Stimulated activated memory B cell treated with anti-CD40 and anti-IgM and Interleukin-4, amounts not matched to agents 10 μg/mL and 1 μg/mL and 100 μg/mL, for 72 hours (primary cell): ENCODE results near the gene LRCH1.

ENCODE experiments used
- ATAC-seq: fragments of 150-1000 bp; cut with Tn5 transposase; 2 replicates; pipeline ENCODE4 v1.10.0; 2021
- H3K27ac Mint-ChIP-seq: one replicate; pipeline ENCODE4 v1.8.0; 2022; ENCODE audit warnings: mild to moderate bottlenecking, mixed read lengths
- H3K27me3 Mint-ChIP-seq: one replicate; pipeline ENCODE4 v1.8.0; 2022; ENCODE audit warnings: mixed read lengths
- H3K36me3 Mint-ChIP-seq: one replicate; pipeline ENCODE4 v1.8.0; 2022; ENCODE audit warnings: mixed read lengths
- H3K4me1 Mint-ChIP-seq: one replicate; pipeline ENCODE4 v1.8.0; 2022; ENCODE audit warnings: mixed read lengths
- H3K4me3 Mint-ChIP-seq: one replicate; pipeline ENCODE4 v1.8.0; 2022; ENCODE audit warnings: mild to moderate bottlenecking, moderate library complexity, mixed read lengths
- H3K9me3 Mint-ChIP-seq: one replicate; pipeline ENCODE4 v1.8.0; 2022; ENCODE audit warnings: mixed read lengths

The LRCH1 gene

GRCh38 chr13:46567671-46568070 lies 14.7 kb downstream of the LRCH1 start:
- H3K36me3 Mint-ChIP-seq = no peaks in the 10 kb centered on the region
- no peaks in the 10 kb centered on the region for H3K27me3 Mint-ChIP-seq
- H3K4me3 Mint-ChIP-seq = no peak overlapping the region
- no peak for ATAC-seq
- H3K27ac Mint-ChIP-seq = no peak overlapping the region
- H3K9me3 Mint-ChIP-seq = no peaks in the 10 kb centered on the region
- H3K4me1 Mint-ChIP-seq = peaks cover 73% of the 10 kb centered on the region

DNA sequence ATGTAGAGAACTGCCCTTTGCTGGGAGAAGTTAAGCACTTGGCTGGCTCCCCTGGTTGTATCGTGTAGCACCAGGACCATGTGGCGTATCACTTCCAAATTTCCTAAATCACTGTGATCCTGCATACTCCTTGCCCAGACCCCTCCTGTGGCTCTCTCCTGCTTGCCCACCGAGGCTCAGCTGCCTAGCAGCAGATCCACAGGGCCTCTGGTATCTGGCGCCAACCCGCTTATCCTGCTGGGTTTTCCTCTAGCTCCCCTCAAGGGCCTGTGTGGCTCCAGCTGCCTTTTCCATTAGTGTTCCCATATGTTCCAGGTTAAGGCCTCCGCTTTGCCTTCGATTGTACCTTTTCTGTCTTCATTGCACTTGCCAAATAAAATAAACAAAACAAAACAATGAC lies 16.5 kb downstream of the LRCH1 start:
- no peaks in the 10 kb centered on the region for H3K27me3 Mint-ChIP-seq
- peak overlapping the region; percentile 22 for H3K27ac Mint-ChIP-seq
- no peaks in the 10 kb centered on the region for H3K9me3 Mint-ChIP-seq
- H3K36me3 Mint-ChIP-seq = peaks cover 7% of the 10 kb centered on the region
- no peak overlapping the region for H3K4me3 Mint-ChIP-seq
- no peak for ATAC-seq
- peaks cover 83% of the 10 kb centered on the region for H3K4me1 Mint-ChIP-seq

GRCh38 chr13:46570273-46570672 lies 17.3 kb downstream of the LRCH1 start:
- Mint-ChIP-seq H3K9me3 (no peaks in the 10 kb centered on the region), H3K27me3 (no peaks in the 10 kb centered on the region), H3K4me3 (no peak overlapping the region), H3K4me1 (peaks cover 83% of the 10 kb centered on the region), H3K27ac (no peak overlapping the region), H3K36me3 (peaks cover 7% of the 10 kb centered on the region)
- ATAC-seq = no peak

DNA sequence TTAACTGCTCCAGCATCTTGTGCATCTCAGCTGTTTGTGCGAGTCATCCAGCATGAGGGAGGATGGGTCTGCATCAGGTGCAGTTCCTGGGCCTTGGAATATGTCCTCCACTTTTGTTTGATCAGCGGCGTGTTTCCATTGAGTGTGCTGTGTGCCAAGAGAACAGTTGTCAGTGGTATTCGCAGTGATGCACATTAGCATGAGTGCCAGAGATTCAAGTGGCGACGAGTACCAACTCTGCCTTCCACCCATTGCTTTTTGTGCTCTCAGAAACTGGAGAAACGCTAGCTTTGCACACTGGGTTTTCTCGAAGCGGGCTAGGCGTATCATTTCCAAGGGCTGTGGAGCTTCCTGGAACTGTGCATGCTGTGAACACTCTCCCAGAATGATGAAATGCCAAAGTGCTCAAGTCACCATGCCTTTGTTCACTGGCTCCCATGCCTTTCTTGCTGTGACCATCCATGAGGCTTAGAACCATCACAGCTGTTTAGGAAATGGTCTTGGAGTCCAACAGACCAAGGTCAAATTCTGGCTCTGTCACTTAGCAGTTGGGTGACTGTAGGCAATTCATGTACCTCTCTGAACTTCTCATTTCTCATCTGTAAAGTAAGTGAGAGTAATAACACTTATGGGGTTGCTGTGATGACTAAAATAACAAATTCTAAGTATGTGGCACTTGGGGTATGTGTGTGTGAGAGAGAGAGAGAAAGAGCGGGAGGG lies 18.4 kb downstream of the LRCH1 start:
- no peak overlapping the region for H3K4me3 Mint-ChIP-seq
- H3K27ac Mint-ChIP-seq = peak overlapping the region; percentile 53
- peaks cover 82% of the 10 kb centered on the region for H3K4me1 Mint-ChIP-seq
- peak; percentile 51 for ATAC-seq
- H3K9me3 Mint-ChIP-seq = no peaks in the 10 kb centered on the region
- H3K36me3 Mint-ChIP-seq = peaks cover 12% of the 10 kb centered on the region
- H3K27me3 Mint-ChIP-seq = no peaks in the 10 kb centered on the region

GRCh38 chr13:46571909-46572595 lies 19.1 kb downstream of the LRCH1 start:
- ATAC-seq = no peak
- Mint-ChIP-seq H3K27ac (peak overlapping the region; percentile 53), H3K27me3 (no peaks in the 10 kb centered on the region), H3K36me3 (peaks cover 12% of the 10 kb centered on the region), H3K4me1 (peaks cover 83% of the 10 kb centered on the region), H3K9me3 (no peaks in the 10 kb centered on the region), H3K4me3 (no peak overlapping the region)

- Mint-ChIP-seq H3K27me3 (no peaks in the 10 kb centered on the region), H3K4me3 (no peak overlapping the region), H3K27ac (peak overlapping the region; percentile 53), H3K36me3 (peaks cover 12% of the 10 kb centered on the region), H3K9me3 (no peaks in the 10 kb centered on the region), H3K4me1 (peaks cover 83% of the 10 kb centered on the region)
- ATAC-seq = peak; percentile 74
Measured at GRCh38 chr13:46572752-46573431, 19.9 kb downstream of the LRCH1 start.

GRCh38 chr13:46575301-46575771 lies 22.4 kb downstream of the LRCH1 start:
- H3K4me1 Mint-ChIP-seq = peaks cover 93% of the 10 kb centered on the region
- ATAC-seq = no peak
- H3K4me3 Mint-ChIP-seq = peak overlapping the region; percentile 18
- H3K36me3 Mint-ChIP-seq = peaks cover 12% of the 10 kb centered on the region
- H3K27me3 Mint-ChIP-seq = no peaks in the 10 kb centered on the region
- H3K27ac Mint-ChIP-seq = peak overlapping the region; percentile 62
- H3K9me3 Mint-ChIP-seq = no peaks in the 10 kb centered on the region

GRCh38 chr13:46575818-46576221 lies 22.9 kb downstream of the LRCH1 start:
- no peaks in the 10 kb centered on the region for H3K9me3 Mint-ChIP-seq
- peaks cover 93% of the 10 kb centered on the region for H3K4me1 Mint-ChIP-seq
- H3K36me3 Mint-ChIP-seq = peaks cover 12% of the 10 kb centered on the region
- H3K27ac Mint-ChIP-seq = peak overlapping the region; percentile 62
- no peaks in the 10 kb centered on the region for H3K27me3 Mint-ChIP-seq
- H3K4me3 Mint-ChIP-seq = peak overlapping the region; percentile 18
- no peak for ATAC-seq

DNA sequence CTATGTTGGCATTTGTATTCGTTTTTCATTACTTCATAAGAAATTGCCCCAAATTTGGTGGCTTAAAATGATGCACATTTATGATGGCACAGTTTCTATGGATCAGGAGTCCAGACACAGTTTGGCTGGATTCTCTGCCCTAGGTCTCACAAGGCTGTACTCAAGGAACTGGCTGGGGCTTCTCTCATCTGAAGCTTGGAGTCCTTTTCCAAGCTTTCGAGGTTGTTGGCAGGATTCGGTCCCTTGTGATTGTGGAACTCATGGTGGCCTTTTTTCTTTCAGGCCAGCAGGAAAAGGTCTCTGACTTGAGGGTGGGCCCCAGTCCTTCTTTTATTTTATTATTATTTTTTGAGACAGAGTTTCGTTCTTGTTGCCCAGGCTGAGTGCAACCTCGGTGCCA lies 23.8 kb downstream of the LRCH1 start:
- Mint-ChIP-seq H3K4me3 (no peak overlapping the region), H3K4me1 (peaks cover 92% of the 10 kb centered on the region), H3K27ac (no peak overlapping the region)

GRCh38 chr13:46577696-46578589 lies 25.0 kb downstream of the LRCH1 start:
- peaks cover 17% of the 10 kb centered on the region for H3K36me3 Mint-ChIP-seq

More for the DNA sequence above, 23.8 kb downstream of the LRCH1 start:
- no peaks in the 10 kb centered on the region for H3K27me3 Mint-ChIP-seq
- ATAC-seq = no peak
- H3K36me3 Mint-ChIP-seq = peaks cover 17% of the 10 kb centered on the region
- H3K9me3 Mint-ChIP-seq = no peaks in the 10 kb centered on the region

GRCh38 chr13:46578590-46578975 lies 25.6 kb downstream of the LRCH1 start:
- Mint-ChIP-seq H3K4me1 (peaks cover 73% of the 10 kb centered on the region), H3K36me3 (peaks cover 11% of the 10 kb centered on the region), H3K9me3 (no peaks in the 10 kb centered on the region), H3K27ac (peak overlapping the region; percentile 80), H3K27me3 (no peaks in the 10 kb centered on the region), H3K4me3 (peak overlapping the region; percentile 47)
- ATAC-seq = peak; percentile 85

More at GRCh38 chr13:46577696-46578589, 25.0 kb downstream of the LRCH1 start:
- H3K4me1 Mint-ChIP-seq = peaks cover 80% of the 10 kb centered on the region
- no peaks in the 10 kb centered on the region for H3K27me3 Mint-ChIP-seq
- H3K4me3 Mint-ChIP-seq = peak overlapping the region; percentile 47
- H3K9me3 Mint-ChIP-seq = no peaks in the 10 kb centered on the region
- ATAC-seq = peak; percentile 57
- H3K27ac Mint-ChIP-seq = peak overlapping the region; percentile 80

DNA sequence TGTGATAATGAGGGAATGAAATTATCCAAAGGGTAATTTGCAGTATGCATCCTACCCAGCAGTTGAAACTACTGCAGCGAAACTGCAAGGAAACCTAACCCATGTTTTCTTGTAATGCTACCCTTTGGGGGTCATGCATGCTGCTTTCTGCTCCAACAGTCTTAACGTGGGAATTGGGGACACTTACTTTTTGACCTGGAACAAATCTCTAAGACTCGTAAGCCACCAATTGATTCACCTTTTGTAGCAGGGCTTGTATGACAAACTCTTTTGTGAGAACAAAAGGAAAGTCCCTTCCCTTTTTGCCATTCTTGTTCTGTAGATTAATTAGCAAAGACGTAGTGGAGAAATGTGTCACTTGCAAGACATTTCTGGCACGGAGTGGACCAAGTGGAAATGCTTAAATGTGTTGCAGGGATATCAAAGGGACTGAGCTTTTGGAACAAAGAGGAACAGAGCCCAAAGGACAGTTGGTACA lies 27.4 kb downstream of the LRCH1 start:
- Mint-ChIP-seq H3K4me3 (peak overlapping the region; percentile 1), H3K27ac (peak overlapping the region; percentile 80), H3K36me3 (peaks cover 10% of the 10 kb centered on the region), H3K4me1 (peaks cover 76% of the 10 kb centered on the region), H3K9me3 (no peaks in the 10 kb centered on the region), H3K27me3 (no peaks in the 10 kb centered on the region)
- ATAC-seq = peak; percentile 49

GRCh38 chr13:46582190-46582589 lies 29.2 kb downstream of the LRCH1 start:
- Mint-ChIP-seq H3K4me3 (no peak overlapping the region), H3K27me3 (no peaks in the 10 kb centered on the region), H3K9me3 (no peaks in the 10 kb centered on the region), H3K4me1 (peaks cover 79% of the 10 kb centered on the region), H3K36me3 (peaks cover 5% of the 10 kb centered on the region), H3K27ac (no peak overlapping the region)
- no peak for ATAC-seq

DNA sequence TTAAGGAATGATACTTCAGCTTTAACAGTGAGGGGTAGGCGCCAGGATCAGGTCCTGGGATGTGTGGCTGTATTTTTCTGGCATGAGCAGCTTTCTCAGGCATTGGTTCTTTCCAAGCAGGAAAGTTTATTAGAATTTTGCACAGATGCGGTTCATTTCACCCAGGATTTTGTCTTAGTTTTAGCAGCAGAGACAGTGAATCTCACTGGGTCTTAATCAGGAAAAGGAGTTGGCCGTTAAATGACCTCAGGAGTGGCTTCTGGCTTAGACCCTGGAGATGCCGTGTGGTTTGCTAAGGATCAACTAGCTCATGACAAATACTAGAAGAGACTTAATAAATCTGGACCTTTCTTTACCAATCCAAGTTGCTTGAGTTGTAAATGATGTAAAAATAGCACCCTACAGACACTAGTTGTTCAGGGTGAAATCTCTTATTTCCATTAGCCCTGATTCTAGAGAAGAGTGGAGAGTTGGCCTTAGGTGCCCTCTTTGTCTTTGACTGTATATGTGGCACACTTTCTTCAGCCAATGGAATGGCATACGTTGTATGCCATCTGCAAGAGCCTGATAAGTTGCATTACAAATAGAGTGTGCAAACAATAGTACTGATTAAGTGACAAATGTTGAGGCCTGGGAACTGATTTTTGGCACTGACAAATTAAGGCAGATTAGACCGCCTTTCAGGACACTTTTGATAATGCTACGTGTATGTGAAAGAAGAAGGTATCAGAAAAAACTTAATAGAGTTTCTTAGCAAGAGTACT lies 34.0 kb downstream of the LRCH1 start:
- no peak for ATAC-seq
- no peak overlapping the region for H3K4me3 Mint-ChIP-seq
- H3K4me1 Mint-ChIP-seq = peaks cover 68% of the 10 kb centered on the region
- H3K27me3 Mint-ChIP-seq = no peaks in the 10 kb centered on the region
- H3K9me3 Mint-ChIP-seq = no peaks in the 10 kb centered on the region
- H3K27ac Mint-ChIP-seq = peak overlapping the region; percentile 87
- no peaks in the 10 kb centered on the region for H3K36me3 Mint-ChIP-seq
